ENCODE data around the gene GPI.

GPI gene

GRCh38 chr19:34436716-34437115 is 71.7 kb downstream of the GPI start:
- ChIA-PET POLR2A (no interaction called here), CTCF (no interaction called here)
- DNase-seq (ENCODE audit: extremely low spot score): no peak

GRCh38 chr19:34448191-34448590 is 83.2 kb downstream of the GPI start:
- ChIA-PET CTCF (no interaction called here), POLR2A (no interaction called here)
- no peak for DNase-seq (ENCODE audit: extremely low spot score)
- no peak for TF ChIP-seq LEF1 (IDR thresholded peaks at IDR 0.05; ENCODE audit: borderline replicate concordance)
- TF ChIP-seq SP1 (IDR thresholded peaks at IDR 0.05): no peak
- TF ChIP-seq CTBP1 (IDR thresholded peaks at IDR 0.05; ENCODE audit: borderline replicate concordance): no peak
- no peak for TF ChIP-seq NFRKB (IDR thresholded peaks at IDR 0.05)
- TF ChIP-seq SUZ12 (IDR thresholded peaks at IDR 0.05): no peak
- no peak for TF ChIP-seq TARDBP (IDR thresholded peaks at IDR 0.05)
- TF ChIP-seq HDGF (IDR thresholded peaks at IDR 0.05; ENCODE audit: borderline replicate concordance): no peak
- no peak for TF ChIP-seq PKNOX1 (IDR thresholded peaks at IDR 0.05)
- TF ChIP-seq FOXM1 (IDR thresholded peaks at IDR 0.05; ENCODE audit: borderline replicate concordance): no peak
- TF ChIP-seq ARNT (IDR thresholded peaks at IDR 0.05): no peak
- TF ChIP-seq BHLHE40 (IDR thresholded peaks at IDR 0.05; ENCODE audit: borderline replicate concordance): no peak
- no peak for TF ChIP-seq FOXK2 (IDR thresholded peaks at IDR 0.05)
- TF ChIP-seq ZNF384 (IDR thresholded peaks at IDR 0.05): no peak
- no peak for TF ChIP-seq L3MBTL2 (conservative IDR thresholded peaks at IDR 0.05)
- no peak for TF ChIP-seq FOXA1 (IDR thresholded peaks at IDR 0.05)
- no peak for TF ChIP-seq ELF4 (IDR thresholded peaks at IDR 0.05)

More at GRCh38 chr19:34436716-34437115, 71.7 kb downstream of the GPI start:
- no peak for TF ChIP-seq ZNF384 (IDR thresholded peaks at IDR 0.05)
- no peak for TF ChIP-seq FOXM1 (IDR thresholded peaks at IDR 0.05; ENCODE audit: borderline replicate concordance)
- TF ChIP-seq LEF1 (IDR thresholded peaks at IDR 0.05; ENCODE audit: borderline replicate concordance): no peak
- TF ChIP-seq ELF4 (IDR thresholded peaks at IDR 0.05): no peak
- TF ChIP-seq SUZ12 (IDR thresholded peaks at IDR 0.05): no peak
- no peak for TF ChIP-seq BHLHE40 (IDR thresholded peaks at IDR 0.05; ENCODE audit: borderline replicate concordance)
- TF ChIP-seq TARDBP (IDR thresholded peaks at IDR 0.05): no peak
- TF ChIP-seq NFRKB (IDR thresholded peaks at IDR 0.05): no peak
- no peak for TF ChIP-seq SP1 (IDR thresholded peaks at IDR 0.05)
- TF ChIP-seq HDGF (IDR thresholded peaks at IDR 0.05; ENCODE audit: borderline replicate concordance): no peak
- TF ChIP-seq ARNT (IDR thresholded peaks at IDR 0.05): no peak
- no peak for TF ChIP-seq L3MBTL2 (conservative IDR thresholded peaks at IDR 0.05)
- no peak for TF ChIP-seq CTBP1 (IDR thresholded peaks at IDR 0.05; ENCODE audit: borderline replicate concordance)
- TF ChIP-seq PKNOX1 (IDR thresholded peaks at IDR 0.05): no peak
